GM12875 (cell line): ENCODE results near the gene CPNE7.

Source experiments
- H3K4me3 ChIP-seq: one replicate; pipeline ENCODE4 v1.5.1; 2011; ENCODE audit warnings: low read depth, low read length, control low read depth
- TF ChIP-seq, protein P1 (sequence below): IDR thresholded peaks from 2 replicates; pipeline ENCODE4 v1.5.1; 2011; ENCODE audit warnings: low read depth, mild to moderate bottlenecking, control low read depth, inconsistent platforms, low read length, moderate library complexity, borderline replicate concordance; ENCODE audit not compliant: insufficient read depth

The CPNE7 gene

DNA sequence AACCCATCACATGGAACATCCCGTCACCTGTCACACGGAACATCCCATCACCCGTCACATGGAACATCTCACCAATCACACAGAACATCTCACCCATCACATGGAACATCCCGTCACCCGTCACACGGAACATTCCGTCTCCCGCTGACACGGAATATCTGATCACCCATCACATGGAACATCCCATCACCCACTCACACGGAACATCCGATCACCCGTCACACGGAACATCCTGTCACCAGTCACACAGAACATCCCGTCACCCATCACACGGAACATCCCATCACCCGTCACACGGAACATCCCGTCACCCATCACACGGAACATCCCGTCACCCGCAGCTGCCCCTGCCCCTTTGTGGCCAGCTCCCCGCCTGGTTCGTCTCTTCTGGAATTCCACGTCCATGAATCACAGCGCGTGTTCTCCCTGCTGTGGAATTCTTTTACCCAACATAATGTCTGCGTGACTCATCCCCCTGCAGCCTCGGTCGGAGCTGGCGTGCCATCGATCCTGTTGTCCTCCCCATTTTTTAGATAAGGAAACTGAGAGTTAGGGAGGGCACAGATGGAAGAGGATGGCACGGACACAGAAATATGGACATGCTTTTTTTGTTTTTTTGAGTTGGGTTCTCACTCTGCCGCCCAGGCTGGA, 5.6 kb downstream of the CPNE7 start:
- no peak overlapping the region for H3K4me3 ChIP-seq
- TF ChIP-seq, protein P1, sequence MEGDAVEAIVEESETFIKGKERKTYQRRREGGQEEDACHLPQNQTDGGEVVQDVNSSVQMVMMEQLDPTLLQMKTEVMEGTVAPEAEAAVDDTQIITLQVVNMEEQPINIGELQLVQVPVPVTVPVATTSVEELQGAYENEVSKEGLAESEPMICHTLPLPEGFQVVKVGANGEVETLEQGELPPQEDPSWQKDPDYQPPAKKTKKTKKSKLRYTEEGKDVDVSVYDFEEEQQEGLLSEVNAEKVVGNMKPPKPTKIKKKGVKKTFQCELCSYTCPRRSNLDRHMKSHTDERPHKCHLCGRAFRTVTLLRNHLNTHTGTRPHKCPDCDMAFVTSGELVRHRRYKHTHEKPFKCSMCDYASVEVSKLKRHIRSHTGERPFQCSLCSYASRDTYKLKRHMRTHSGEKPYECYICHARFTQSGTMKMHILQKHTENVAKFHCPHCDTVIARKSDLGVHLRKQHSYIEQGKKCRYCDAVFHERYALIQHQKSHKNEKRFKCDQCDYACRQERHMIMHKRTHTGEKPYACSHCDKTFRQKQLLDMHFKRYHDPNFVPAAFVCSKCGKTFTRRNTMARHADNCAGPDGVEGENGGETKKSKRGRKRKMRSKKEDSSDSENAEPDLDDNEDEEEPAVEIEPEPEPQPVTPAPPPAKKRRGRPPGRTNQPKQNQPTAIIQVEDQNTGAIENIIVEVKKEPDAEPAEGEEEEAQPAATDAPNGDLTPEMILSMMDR, result no peak

DNA sequence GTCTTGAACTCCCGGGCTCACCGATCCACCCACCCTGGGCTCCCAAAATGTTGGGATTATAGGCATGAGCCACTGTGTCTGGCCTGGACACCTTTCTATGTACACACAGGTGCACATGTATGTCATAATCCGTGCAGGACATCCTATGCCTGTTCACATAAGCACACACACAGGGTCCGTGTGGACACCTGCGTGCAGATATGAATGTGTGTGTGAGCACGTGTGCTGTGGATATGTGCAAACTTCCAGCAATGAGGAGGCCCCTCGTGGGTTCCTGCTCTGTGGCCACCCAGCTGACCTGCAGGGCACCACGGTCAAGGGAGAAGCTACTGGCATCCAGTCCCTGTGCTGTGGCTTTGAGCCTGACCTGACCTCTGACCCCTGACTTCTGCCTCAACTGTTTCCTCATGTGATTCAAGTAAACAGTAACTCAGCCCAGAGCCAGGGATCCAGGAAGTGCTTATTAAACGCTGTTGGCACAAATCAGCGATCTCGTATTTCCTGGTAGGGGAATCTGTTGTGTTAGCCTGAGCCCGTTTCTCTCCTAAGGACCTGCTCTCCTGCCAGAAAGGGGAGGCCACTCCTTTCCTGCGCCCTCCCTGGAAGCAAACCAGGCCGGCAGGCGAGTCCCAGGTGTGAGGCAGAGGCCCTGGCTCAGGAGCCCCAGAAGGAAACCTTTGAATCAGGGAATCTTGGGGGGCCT, 6.5 kb downstream of the CPNE7 start:
- TF ChIP-seq, protein P1, result no peak
- H3K4me3 ChIP-seq, result no peak overlapping the region

GRCh38 chr16:89582614-89583196, 7.1 kb downstream of the CPNE7 start:
- H3K4me3 ChIP-seq, result no peak overlapping the region
- TF ChIP-seq, protein P1, result no peak

DNA sequence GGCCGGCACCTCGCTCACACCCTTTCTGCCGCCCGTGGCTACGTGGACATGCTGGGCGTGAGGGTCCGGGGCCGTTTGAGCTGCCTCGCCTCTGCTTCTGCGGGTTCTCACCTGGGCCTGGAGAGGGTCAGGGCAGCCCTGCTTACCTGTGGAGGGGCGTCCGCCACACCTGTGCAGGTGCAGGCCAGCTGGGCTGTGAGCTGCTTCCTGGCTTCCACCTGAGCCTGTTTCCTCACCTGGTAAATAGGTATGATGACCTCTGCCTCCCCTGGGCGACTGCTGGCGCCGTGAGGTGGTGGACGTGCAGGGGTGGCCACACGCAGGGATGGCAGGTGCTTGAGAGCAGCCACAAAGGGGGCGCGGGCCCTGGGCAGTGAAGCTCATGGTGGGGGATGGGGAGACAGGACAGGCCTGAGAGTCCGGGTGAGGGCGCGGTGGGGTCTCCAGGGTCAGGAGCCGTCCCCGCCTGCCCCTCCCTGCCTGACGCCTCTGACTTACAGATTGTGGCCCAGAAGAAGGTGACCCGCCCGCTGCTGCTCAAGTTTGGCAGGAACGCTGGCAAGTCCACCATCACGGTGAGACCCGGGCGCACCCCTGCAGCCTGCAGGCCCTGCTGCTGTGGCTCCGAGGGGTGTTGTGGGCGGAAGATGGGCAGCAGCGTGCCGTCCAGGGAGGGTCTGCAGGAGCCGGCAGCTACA, 7.8 kb downstream of the CPNE7 start:
- H3K4me3 ChIP-seq, result no peak overlapping the region
- TF ChIP-seq, protein P1, result no peak

- TF ChIP-seq, protein P1, result no peak
- no peak overlapping the region for H3K4me3 ChIP-seq
Observed at GRCh38 chr16:89583895-89584644, 8.5 kb downstream of the CPNE7 start.

DNA sequence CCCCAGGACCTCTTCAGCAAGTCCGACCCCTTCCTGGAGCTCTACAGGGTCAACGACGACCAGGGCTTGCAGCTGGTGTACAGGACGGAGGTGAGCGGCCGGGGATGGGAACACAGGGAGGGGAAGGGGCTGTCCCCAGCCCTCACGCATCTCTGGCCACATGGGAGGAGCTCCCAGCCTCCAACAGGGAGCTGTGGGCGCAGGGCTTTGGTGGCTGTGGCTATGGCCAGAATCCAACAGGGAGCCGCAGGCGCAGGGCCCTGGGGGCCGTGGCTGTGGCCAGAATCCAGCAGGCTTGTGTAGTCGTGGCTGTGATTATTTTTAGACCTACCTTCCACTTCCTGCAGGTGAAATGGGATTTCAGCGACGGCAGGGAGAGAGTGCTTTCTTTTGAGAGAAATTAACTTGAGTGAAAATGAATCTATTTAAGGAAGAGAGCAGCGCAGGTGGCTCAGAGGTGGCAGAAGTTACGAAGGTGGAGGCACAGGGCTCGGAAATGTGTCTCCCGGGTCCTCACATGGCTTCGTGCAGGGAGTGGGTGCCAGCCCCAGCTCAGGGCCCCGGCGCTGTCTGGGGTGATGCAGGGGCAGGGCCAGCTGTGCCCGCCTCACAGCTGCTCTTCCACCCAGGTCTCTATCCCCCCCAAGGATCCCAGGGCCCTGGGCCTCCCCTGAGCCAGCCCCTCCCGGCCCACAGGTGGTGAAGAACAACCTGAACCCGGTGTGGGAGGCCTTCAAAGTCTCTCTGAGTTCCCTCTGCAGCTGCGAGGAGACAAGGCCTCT, 9.4 kb downstream of the CPNE7 start:
- no peak overlapping the region for H3K4me3 ChIP-seq
- TF ChIP-seq, protein P1, result no peak
